HepG2 (cell line): ENCODE data around the gene DCC. TPM values are rescaled to one million over a fixed set of nuclear protein-coding genes. Genes with fewer than 3 reads are reported as not detected.

ENCODE experiments used
- ATAC-seq: fragments of 200-7000 bp; cut with Tn5 transposase; 3 replicates; pipeline ENCODE4 v1.9.1; 2020; ENCODE audit warnings: mild to moderate bottlenecking, moderate library complexity
- BruUV-seq: library from RNA; stranded (reverse); fragments of 400-500 nt; replicated peaks from 2 replicates; lab custom pipeline; 2021; lab: Mats Ljungman, UMichigan
- CTCF ChIA-PET: fragments of 300-600 bp; formaldehyde crosslinking; extraction: SDS; loops from one replicate; lab custom pipeline; 2021; ENCODE audit warnings: low total read pairs, inconsistent platforms, low intra/inter-chr PET ratio; lab: Yijun Ruan, JAX
- POLR2A ChIA-PET: fragments of 350-600 bp; sonication (Branson Sonifier 250); formaldehyde crosslinking; loops from one replicate; lab custom pipeline; 2020; ENCODE audit warnings: antibody characterized with exemption, inconsistent platforms; lab: Yijun Ruan, JAX
- DNase-seq: peaks from one replicate; pipeline ENCODE4 v3.0.0-alpha.2; 2015; ENCODE audit warnings: low spot score
- FAIRE-seq: peaks from 3 replicates; lab custom pipeline; 2011; peaks lifted over from hg19 to GRCh38; lab: Jason Lieb, UNC
- H2AFZ ChIP-seq: one replicate; pipeline ENCODE4 v1.6.1; 2011; ENCODE audit warnings: low read length, inconsistent platforms
- H3K27ac ChIP-seq: fragments of 300-600 bp; 3 replicates; pipeline ENCODE4 v1.8.0; 2011; ENCODE audit warnings: mixed run types, mild to moderate bottlenecking, mixed read lengths, low read length, inconsistent platforms; ENCODE audit not compliant: insufficient read depth; ENCODE audit errors: extremely low read length
- H3K27me3 ChIP-seq, 2 experiments: fragments of 200-600 bp in 1 of 2; 2 replicates in 1 of 2; 3 replicates in 1 of 2; pipeline versions ENCODE4 v1.6.0 to v1.8.0; 2011; ENCODE audit warnings: low read length in 2 of 2, mild to moderate bottlenecking in 2 of 2, moderate library complexity in 2 of 2, inconsistent platforms in 1 of 2; ENCODE audit not compliant: insufficient read depth in 2 of 2, control insufficient read depth in 1 of 2
- H3K36me3 ChIP-seq, 2 experiments: fragments of 200-600 bp in 1 of 2; replicated peaks in 1 of 2; 2 replicates in 1 of 2; 3 replicates in 1 of 2; pipeline versions ENCODE4 v1.5.1 to v1.8.0; 2011; ENCODE audit warnings: low read length in 2 of 2, inconsistent platforms in 1 of 2; ENCODE audit not compliant: insufficient read depth in 2 of 2, control insufficient read depth in 1 of 2
- H3K4me1 ChIP-seq: 2 replicates; pipeline ENCODE4 v1.5.1; 2012; ENCODE audit warnings: low read length, inconsistent platforms; ENCODE audit not compliant: insufficient read depth
- H3K4me2 ChIP-seq: 2 replicates; pipeline ENCODE4 v1.6.0; 2011; ENCODE audit warnings: low read depth, low read length, inconsistent platforms
- H3K4me3 ChIP-seq, 3 experiments: fragments of 200-600 bp in 1 of 3; sonication (generic), shearing (Covaris generic) in 1 of 3; replicated peaks in 1 of 3; 2 replicates each; pipeline ENCODE4 v1.5.1; 2011 to 2016; ENCODE audit warnings: low read length in 3 of 3, inconsistent platforms in 2 of 3, low read depth in 2 of 3, mild to moderate bottlenecking in 2 of 3, control low read depth in 1 of 3, mixed read lengths in 1 of 3; ENCODE audit not compliant: insufficient read depth in 1 of 3
- H3K79me2 ChIP-seq: one replicate; pipeline ENCODE4 v1.6.1; 2011; ENCODE audit warnings: low read length, inconsistent platforms; ENCODE audit not compliant: insufficient read depth
- H3K9ac ChIP-seq: 2 replicates; pipeline ENCODE4 v1.6.0; 2011; ENCODE audit warnings: mild to moderate bottlenecking, low read depth, low read length, inconsistent platforms; ENCODE audit not compliant: insufficient read depth
- H3K9me3 ChIP-seq: 2 replicates; pipeline ENCODE4 v1.5.1; 2012; ENCODE audit warnings: mild to moderate bottlenecking, low read length
- H4K20me1 ChIP-seq: 2 replicates; pipeline ENCODE4 v1.6.0; 2011; ENCODE audit warnings: inconsistent platforms, mild to moderate bottlenecking, low read length, moderate library complexity; ENCODE audit not compliant: insufficient read depth
- DR1 ChIP-seq: sonication (generic); formaldehyde crosslinking; IDR thresholded peaks from 2 replicates; pipeline ENCODE4 v1.8.0; 2021; ENCODE audit warnings: mild to moderate bottlenecking, missing genetic modification reagents, inconsistent platforms
- ELF1 ChIP-seq: sonication (generic); formaldehyde crosslinking; IDR thresholded peaks from 2 replicates; pipeline ENCODE4 v1.4.0; 2020; ENCODE audit warnings: missing genetic modification reagents
- GLI4 ChIP-seq: sonication (generic); formaldehyde crosslinking; IDR thresholded peaks from 2 replicates; pipeline ENCODE4 v1.5.1; 2020; ENCODE audit warnings: missing genetic modification reagents, mild to moderate bottlenecking, moderate library complexity, borderline replicate concordance
- IRF2 ChIP-seq: IDR thresholded peaks from 2 replicates; pipeline ENCODE4 v1.6.1; 2018; ENCODE audit warnings: missing genetic modification reagents, missing compliant biosample characterization
- ZNF841 ChIP-seq: sonication (generic); formaldehyde crosslinking; IDR thresholded peaks from 2 replicates; pipeline ENCODE4 v1.8.1; 2023; ENCODE audit warnings: missing genetic modification reagents, borderline replicate concordance
- WGBS: methylation state at CpG from one replicate; pipeline ENCODE4 v1.1.6; 2017; ENCODE audit warnings: low lambda C conversion rate; 5-methylcytosine and 5-hydroxymethylcytosine counted together
- in situ Hi-C: cut with HindIII; loops from 2 replicates; pipeline ENCODE4 v1.10.0; 2017; ENCODE audit warnings: low pct_unique_long_range_greater_than_20kb; ENCODE audit not compliant: extremely low pct_ligation_motif_present
- intact Hi-C: fragments of 100-400 bp; cut with micrococcal nuclease; formaldehyde crosslinking; loops from one replicate; pipeline ENCODE4 v1.10.0; 2022; ENCODE audit not compliant: unreplicated experiment
- polyA plus RNA-seq, 8 experiments: library from polyadenylated mRNA; depleted of rRNA in 3 of 8; stranded (reverse) in 7 of 8; unstranded in 1 of 8; fragments of >200 nt; fragmentation: Illumina TruSeq in 4 of 8; extraction: Trizol in 4 of 8; gene quantifications; 2 replicates each; pipeline versions ENCODE4 v1.2.1 to v1.2.3, GENCODE V29; 2011 to 2016; ENCODE audit warnings: low read depth in 4 of 8, missing spikeins in 1 of 8, mixed read lengths in 1 of 8; ENCODE audit not compliant: insufficient read depth in 1 of 8
- total RNA-seq, 5 experiments: library from RNA; depleted of rRNA; stranded (reverse); fragments of >200 nt; fragmentation: Illumina TruSeq; extraction: Trizol; gene quantifications; 2 replicates each; pipeline ENCODE4 v1.2.3, GENCODE V29; 2016; ENCODE audit warnings: low read depth in 1 of 5
- TF ChIP-seq, protein P1 (sequence below): IDR thresholded peaks from 2 replicates; pipeline ENCODE4 v1.6.1; 2016; ENCODE audit warnings: missing genetic modification reagents, missing compliant biosample characterization
- TF ChIP-seq, protein P2 (sequence below): sonication (generic); formaldehyde crosslinking; IDR thresholded peaks from 2 replicates; pipeline ENCODE4 v1.5.1; 2020; ENCODE audit warnings: missing genetic modification reagents, mild to moderate bottlenecking, borderline replicate concordance
- TF ChIP-seq, protein P3 (sequence below): sonication (generic); formaldehyde crosslinking; IDR thresholded peaks from 2 replicates; pipeline ENCODE4 v1.9.0; 2021; ENCODE audit warnings: mild to moderate bottlenecking, missing genetic modification reagents
- TF ChIP-seq, protein P4 (sequence below): sonication (generic); formaldehyde crosslinking; IDR thresholded peaks from 2 replicates; pipeline ENCODE4 v1.4.0; 2020; ENCODE audit warnings: missing genetic modification reagents

Gene DCC
- total and polyA plus RNA-seq, 2 of the 13 experiments (the other 11 are each of a cell fraction or from before 2014, with no cell fraction given) = not detected

DNA sequence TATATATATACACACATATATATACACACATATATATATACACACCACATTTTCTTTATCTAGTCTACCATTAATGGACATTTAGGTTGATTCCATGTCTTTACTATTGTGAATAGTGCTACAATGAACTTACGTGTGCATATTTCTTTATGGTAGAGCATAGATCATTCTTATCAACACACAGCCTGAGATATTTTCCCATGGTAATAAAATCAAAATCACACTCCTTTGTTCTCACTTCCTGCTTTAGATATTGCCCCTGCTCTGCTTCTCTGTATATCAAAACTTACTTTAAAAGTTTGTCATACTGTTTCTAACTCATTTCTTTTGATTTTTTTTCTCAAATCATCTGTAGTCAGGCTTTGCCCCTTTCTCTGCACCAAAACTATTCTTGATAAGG, 119.9 kb downstream of the DCC start:
- no peak for DNase-seq
- Histone ChIP-seq H3K9me3 (no peaks in the 10 kb centered on the region), H3K9ac (no peak overlapping the region), H3K4me2 (no peak overlapping the region), H3K36me3 (no peaks in the 10 kb centered on the region), H3K4me1 (no peaks in the 10 kb centered on the region), H3K27me3 (no peaks in the 10 kb centered on the region), H2AFZ (no peak overlapping the region), H3K79me2 (no peaks in the 10 kb centered on the region), H3K4me3 (no peak overlapping the region), H4K20me1 (no peaks in the 10 kb centered on the region), H3K27ac (no peak overlapping the region)
- CTCF ChIA-PET = no interaction called here
- in situ Hi-C loops (no loop called here), intact Hi-C loops (no loop called here)
- TF ChIP-seq, protein P1, sequence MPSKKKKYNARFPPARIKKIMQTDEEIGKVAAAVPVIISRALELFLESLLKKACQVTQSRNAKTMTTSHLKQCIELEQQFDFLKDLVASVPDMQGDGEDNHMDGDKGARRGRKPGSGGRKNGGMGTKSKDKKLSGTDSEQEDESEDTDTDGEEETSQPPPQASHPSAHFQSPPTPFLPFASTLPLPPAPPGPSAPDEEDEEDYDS (CRISPR knock-in tag) = no peak
- TF ChIP-seq, protein P2, sequence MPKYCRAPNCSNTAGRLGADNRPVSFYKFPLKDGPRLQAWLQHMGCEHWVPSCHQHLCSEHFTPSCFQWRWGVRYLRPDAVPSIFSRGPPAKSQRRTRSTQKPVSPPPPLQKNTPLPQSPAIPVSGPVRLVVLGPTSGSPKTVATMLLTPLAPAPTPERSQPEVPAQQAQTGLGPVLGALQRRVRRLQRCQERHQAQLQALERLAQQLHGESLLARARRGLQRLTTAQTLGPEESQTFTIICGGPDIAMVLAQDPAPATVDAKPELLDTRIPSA (CRISPR knock-in tag) = no peak
- TF ChIP-seq ZNF841 (CRISPR knock-in tag) (no peak), ELF1 (CRISPR knock-in tag) (no peak)
- ATAC-seq = no peak
- no TSS peak for BruUV-seq
- FAIRE-seq = no peak
- POLR2A ChIA-PET = no interaction called here
- 0% methylated on average over 1 of the region's 1 CpG for WGBS

DNA sequence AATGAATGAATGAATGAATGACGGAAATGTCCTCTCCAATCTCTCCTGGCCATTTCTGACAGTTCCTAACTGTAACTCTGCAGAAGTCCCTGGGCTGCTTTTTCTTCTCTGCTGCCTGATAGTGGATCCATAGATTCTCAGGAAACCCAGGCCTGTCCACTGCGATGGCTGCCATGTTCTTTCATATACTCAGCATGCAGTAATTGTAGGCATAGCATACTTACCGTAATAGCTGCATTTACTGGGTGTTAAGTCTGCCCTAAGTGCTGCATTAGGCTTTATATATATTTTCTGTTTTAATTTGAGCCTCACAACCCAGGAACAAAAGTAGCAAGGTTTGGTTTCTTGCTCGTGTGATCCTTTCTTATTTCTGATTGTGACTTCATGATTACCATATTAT, 122.9 kb downstream of the DCC start:
- no peaks in the 10 kb centered on the region for H3K79me2 ChIP-seq
- ChIA-PET CTCF (no interaction called here), POLR2A (no interaction called here)
- in situ Hi-C loops = no loop called here
- H3K9me3 ChIP-seq = no peaks in the 10 kb centered on the region
- intact Hi-C loops = no loop called here
- H3K36me3 ChIP-seq = no peaks in the 10 kb centered on the region
- FAIRE-seq (no peak), ATAC-seq (no peak), DNase-seq (no peak)
- H2AFZ ChIP-seq = no peak overlapping the region
- H3K4me1 ChIP-seq = no peaks in the 10 kb centered on the region
- H3K4me3 ChIP-seq = no peak overlapping the region
- WGBS = 3% methylated on average over 4 of the region's 4 CpGs
- no peak overlapping the region for H3K27ac ChIP-seq
- H3K27me3 ChIP-seq = no peaks in the 10 kb centered on the region
- H3K9ac ChIP-seq = no peak overlapping the region
- H4K20me1 ChIP-seq = no peaks in the 10 kb centered on the region
- H3K4me2 ChIP-seq = no peak overlapping the region
- BruUV-seq = no TSS peak
- TF ChIP-seq IRF2 (CRISPR knock-in tag) (no peak), DR1 (no peak), GLI4 (CRISPR knock-in tag) (no peak)
- TF ChIP-seq, protein P3, sequence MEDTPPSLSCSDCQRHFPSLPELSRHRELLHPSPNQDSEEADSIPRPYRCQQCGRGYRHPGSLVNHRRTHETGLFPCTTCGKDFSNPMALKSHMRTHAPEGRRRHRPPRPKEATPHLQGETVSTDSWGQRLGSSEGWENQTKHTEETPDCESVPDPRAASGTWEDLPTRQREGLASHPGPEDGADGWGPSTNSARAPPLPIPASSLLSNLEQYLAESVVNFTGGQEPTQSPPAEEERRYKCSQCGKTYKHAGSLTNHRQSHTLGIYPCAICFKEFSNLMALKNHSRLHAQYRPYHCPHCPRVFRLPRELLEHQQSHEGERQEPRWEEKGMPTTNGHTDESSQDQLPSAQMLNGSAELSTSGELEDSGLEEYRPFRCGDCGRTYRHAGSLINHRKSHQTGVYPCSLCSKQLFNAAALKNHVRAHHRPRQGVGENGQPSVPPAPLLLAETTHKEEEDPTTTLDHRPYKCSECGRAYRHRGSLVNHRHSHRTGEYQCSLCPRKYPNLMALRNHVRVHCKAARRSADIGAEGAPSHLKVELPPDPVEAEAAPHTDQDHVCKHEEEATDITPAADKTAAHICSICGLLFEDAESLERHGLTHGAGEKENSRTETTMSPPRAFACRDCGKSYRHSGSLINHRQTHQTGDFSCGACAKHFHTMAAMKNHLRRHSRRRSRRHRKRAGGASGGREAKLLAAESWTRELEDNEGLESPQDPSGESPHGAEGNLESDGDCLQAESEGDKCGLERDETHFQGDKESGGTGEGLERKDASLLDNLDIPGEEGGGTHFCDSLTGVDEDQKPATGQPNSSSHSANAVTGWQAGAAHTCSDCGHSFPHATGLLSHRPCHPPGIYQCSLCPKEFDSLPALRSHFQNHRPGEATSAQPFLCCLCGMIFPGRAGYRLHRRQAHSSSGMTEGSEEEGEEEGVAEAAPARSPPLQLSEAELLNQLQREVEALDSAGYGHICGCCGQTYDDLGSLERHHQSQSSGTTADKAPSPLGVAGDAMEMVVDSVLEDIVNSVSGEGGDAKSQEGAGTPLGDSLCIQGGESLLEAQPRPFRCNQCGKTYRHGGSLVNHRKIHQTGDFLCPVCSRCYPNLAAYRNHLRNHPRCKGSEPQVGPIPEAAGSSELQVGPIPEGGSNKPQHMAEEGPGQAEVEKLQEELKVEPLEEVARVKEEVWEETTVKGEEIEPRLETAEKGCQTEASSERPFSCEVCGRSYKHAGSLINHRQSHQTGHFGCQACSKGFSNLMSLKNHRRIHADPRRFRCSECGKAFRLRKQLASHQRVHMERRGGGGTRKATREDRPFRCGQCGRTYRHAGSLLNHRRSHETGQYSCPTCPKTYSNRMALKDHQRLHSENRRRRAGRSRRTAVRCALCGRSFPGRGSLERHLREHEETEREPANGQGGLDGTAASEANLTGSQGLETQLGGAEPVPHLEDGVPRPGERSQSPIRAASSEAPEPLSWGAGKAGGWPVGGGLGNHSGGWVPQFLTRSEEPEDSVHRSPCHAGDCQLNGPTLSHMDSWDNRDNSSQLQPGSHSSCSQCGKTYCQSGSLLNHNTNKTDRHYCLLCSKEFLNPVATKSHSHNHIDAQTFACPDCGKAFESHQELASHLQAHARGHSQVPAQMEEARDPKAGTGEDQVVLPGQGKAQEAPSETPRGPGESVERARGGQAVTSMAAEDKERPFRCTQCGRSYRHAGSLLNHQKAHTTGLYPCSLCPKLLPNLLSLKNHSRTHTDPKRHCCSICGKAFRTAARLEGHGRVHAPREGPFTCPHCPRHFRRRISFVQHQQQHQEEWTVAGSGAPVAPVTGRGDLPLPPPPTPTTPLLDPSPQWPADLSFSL (CRISPR knock-in tag) = no peak
- TF ChIP-seq, protein P4, sequence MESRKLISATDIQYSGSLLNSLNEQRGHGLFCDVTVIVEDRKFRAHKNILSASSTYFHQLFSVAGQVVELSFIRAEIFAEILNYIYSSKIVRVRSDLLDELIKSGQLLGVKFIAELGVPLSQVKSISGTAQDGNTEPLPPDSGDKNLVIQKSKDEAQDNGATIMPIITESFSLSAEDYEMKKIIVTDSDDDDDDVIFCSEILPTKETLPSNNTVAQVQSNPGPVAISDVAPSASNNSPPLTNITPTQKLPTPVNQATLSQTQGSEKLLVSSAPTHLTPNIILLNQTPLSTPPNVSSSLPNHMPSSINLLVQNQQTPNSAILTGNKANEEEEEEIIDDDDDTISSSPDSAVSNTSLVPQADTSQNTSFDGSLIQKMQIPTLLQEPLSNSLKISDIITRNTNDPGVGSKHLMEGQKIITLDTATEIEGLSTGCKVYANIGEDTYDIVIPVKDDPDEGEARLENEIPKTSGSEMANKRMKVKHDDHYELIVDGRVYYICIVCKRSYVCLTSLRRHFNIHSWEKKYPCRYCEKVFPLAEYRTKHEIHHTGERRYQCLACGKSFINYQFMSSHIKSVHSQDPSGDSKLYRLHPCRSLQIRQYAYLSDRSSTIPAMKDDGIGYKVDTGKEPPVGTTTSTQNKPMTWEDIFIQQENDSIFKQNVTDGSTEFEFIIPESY (CRISPR knock-in tag) = no peak
